Fibroblast of gingiva (primary cell): ENCODE measurements around the gene PARD3.

Source experiments
- DNase-seq: peaks from one replicate; pipeline ENCODE4 v3.0.0-alpha.2; 2011; ENCODE audit warnings: low read depth

PARD3 gene

GRCh38 chr10:34254596-34254995 lies 560.5 kb downstream of the PARD3 start:
- peak; percentile 10 for DNase-seq

- DNase-seq: no peak
These were observed 563.0 kb downstream of the PARD3 start for GRCh38 chr10:34252111-34252510.

DNA sequence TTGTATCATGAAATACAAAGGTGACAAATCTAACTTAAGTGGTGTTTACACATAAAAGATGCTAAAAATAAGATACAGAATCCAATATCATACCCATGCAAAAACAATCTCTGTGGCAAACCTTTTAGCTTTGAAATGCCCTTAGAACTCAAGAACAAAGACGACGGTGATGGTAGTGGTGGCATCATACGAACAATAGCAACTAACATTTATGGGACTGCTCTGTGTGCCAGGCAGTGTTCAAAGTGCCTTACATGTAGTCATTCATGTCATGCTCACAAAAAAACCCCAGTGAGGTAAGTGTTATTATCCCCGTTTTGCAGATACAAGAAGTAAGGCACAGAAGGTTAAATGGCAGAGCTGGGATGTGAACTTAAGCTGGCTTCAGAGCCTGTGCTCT lies 563.9 kb downstream of the PARD3 start:
- no peak for DNase-seq

- no peak for DNase-seq
These were observed 564.4 kb downstream of the PARD3 start for GRCh38 chr10:34250722-34251121.

- DNase-seq: no peak
These were observed 565.5 kb downstream of the PARD3 start for GRCh38 chr10:34249634-34250033.

GRCh38 chr10:34247560-34247959 lies 567.5 kb downstream of the PARD3 start:
- no peak for DNase-seq

GRCh38 chr10:34244756-34245484 lies 570.2 kb downstream of the PARD3 start:
- no peak for DNase-seq

GRCh38 chr10:34241226-34242000 lies 573.7 kb downstream of the PARD3 start:
- peak; percentile 34 for DNase-seq

- peak; percentile 31 for DNase-seq
These were observed 575.1 kb downstream of the PARD3 start for GRCh38 chr10:34240039-34240438.

GRCh38 chr10:34237898-34238455 lies 577.1 kb downstream of the PARD3 start:
- DNase-seq: no peak

- DNase-seq: no peak
These were observed 578.2 kb downstream of the PARD3 start for GRCh38 chr10:34236931-34237330.

GRCh38 chr10:34235164-34235832 lies 579.8 kb downstream of the PARD3 start:
- DNase-seq: peak; percentile 63

DNA sequence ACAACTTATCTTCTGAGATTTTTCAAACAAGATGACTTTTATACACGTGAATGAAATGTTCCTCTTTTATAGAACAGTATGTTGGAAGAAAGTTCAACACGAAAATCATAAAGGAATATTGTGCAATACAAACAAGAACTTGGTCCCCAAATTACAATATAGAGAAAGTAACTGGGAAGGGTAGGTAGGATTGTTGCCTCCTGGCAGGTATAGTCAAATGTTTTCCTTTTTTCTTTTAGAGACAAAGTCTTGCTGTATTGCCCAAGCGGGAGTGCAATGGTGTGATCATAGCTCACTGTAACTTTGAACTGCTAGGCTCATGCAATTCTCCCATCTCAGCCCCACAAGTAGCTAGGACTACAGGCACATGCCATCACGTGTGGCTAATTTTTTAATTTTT lies 582.6 kb downstream of the PARD3 start:
- no peak for DNase-seq

DNA sequence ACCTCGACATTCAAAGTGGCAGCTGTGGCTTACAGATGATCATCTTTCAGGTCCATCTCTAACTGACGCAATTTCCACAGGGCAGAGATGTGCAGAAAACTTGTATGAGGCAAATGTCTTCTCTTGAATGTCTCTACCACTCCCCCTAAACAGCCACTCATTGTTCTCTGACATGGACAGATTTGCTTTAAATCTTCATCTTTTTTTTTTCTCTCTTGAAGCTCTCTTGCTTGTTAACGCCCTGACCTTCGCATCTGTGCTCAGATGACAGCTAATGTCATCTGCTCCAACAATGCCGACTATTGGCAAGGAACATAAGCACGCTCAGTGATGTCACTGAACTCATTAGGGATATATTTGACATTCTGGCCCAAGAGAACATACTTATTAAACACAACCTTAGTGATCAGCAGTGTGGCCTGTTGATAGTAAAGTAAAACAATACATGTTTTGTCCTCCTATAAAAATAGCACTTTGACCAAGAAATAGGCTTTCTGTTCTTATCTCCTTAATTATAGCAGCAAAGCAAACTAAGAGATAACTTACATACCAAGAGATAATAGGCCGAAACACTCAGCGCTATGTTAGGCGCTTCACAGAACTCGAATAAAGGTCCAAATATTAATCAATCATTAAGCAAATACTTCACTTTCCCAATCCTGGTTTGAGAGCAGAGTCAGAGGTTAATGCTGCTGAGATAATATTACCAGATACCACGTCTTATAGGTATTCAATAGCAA lies 583.5 kb downstream of the PARD3 start:
- DNase-seq: no peak

DNA sequence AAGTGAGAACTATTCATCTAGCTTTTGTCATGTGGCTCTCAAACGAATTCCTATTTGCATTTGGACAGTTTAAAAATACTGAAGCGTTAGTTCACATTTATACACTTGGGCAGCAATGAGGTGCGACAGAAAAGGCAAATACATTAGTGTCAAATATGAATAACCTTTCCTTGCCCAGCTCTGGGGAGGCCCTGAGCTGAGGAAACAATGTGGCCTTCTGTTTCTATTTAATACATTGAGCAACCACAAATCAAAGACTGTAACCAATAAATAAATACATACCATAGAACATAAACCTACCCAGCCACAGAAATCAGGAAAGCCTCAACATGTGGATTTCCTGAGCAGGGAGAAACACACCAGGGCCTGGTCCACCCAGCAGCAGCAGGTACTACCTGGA lies 585.2 kb downstream of the PARD3 start:
- peak; percentile 59 for DNase-seq

GRCh38 chr10:34228066-34228465 lies 587.0 kb downstream of the PARD3 start:
- DNase-seq: no peak

- no peak for DNase-seq
These were observed 590.5 kb downstream of the PARD3 start for GRCh38 chr10:34224639-34225038.

DNA sequence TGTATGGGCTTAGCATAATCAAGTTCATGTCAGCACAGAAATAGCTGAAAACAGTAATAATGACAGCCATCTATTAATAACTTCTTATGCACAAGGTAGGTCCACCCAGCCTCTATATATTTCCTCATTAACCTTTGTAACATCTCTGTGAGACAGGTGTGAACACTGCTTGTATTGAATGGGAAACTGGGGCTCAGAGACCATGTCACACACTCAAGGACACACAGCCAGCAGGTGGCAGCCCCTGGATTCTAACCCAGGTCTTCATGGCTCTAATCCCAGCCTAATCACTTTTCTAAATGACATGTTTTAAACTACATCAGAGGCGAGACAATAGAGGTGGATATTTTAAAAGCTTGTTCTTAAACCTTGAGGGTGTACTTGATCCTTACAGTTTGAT lies 591.4 kb downstream of the PARD3 start:
- no peak for DNase-seq

- DNase-seq: no peak
These were observed 592.7 kb downstream of the PARD3 start for GRCh38 chr10:34222359-34222758.

- DNase-seq: no peak
These were observed 595.1 kb downstream of the PARD3 start for GRCh38 chr10:34219753-34220548.

DNA sequence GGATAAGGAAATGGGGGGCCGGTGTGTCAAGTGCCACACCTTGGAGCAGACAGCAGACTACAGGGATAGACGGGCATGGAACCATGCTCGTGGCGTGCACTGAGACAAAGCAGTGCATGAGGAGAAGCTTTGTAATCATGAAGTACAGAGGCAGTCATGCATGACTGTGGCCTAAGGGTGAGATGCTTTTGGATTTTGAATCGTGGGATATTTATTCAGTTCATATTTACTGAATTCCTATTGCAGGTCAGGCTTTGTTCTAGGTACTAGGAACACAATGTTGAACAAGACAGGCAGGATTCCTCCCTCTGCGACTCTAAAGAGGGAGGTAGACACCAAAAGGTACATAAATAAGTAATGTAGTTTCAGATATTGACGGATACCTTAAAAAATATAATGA lies 597.6 kb downstream of the PARD3 start:
- no peak for DNase-seq
